ENCODE measurements around the gene CERS1.

GRCh38 chr19:18839465-18840287, 56.3 kb downstream of the CERS1 start:
- TF ChIP-seq SUZ12 (IDR thresholded peaks at IDR 0.05; ENCODE audit: extremely low read depth, insufficient read depth, insufficient read length) (no peak), YY1 (IDR thresholded peaks at IDR 0.05; ENCODE audit: insufficient read depth, insufficient read length) (no peak), ZNF274 (IDR thresholded peaks at IDR 0.05; ENCODE audit: low read depth, low read length) (no peak)

Data from NT2/D1 (cell line).